WTC11 (cell line): ENCODE measurements around the gene CYP4A22. TPM values are rescaled to one million over a fixed set of nuclear protein-coding genes. Genes with fewer than 3 reads are reported as not detected.

ENCODE experiments used
- ATAC-seq: fragments of 200-7000 bp; cut with Tn5 transposase; 2 replicates; pipeline ENCODE4 v1.10.0; 2021; ENCODE audit warnings: mild to moderate bottlenecking, moderate library complexity
- CTCF ChIA-PET: fragments of 300-600 bp; sonication (Branson Sonifier 250); formaldehyde crosslinking; loops from one replicate; lab custom pipeline; 2021; ENCODE audit warnings: antibody characterized with exemption; lab: Charles Lee
- POLR2A ChIA-PET: fragments of 350-600 bp; sonication (Branson Sonifier 250); formaldehyde crosslinking; loops from one replicate; lab custom pipeline; 2021; ENCODE audit warnings: antibody characterized with exemption; lab: Charles Lee
- DNase-seq: peaks from one replicate; pipeline ENCODE4 v3.0.0; 2021; ENCODE audit warnings: low spot score
- H3K27ac Mint-ChIP-seq: 2 replicates; pipeline ENCODE4 v1.8.0; 2021; ENCODE audit warnings: mixed read lengths
- H3K27me3 Mint-ChIP-seq: 2 replicates; pipeline ENCODE4 v1.8.0; 2021; ENCODE audit warnings: low read depth, mild to moderate bottlenecking, moderate library complexity, mixed read lengths
- H3K36me3 Mint-ChIP-seq: 2 replicates; pipeline ENCODE4 v1.8.0; 2021; ENCODE audit warnings: mixed read lengths
- H3K4me1 Mint-ChIP-seq: 2 replicates; pipeline ENCODE4 v1.8.0; 2022; ENCODE audit warnings: mixed read lengths
- H3K4me3 Mint-ChIP-seq: 2 replicates; pipeline ENCODE4 v1.8.0; 2021; ENCODE audit warnings: mild to moderate bottlenecking, moderate library complexity, mixed read lengths
- H3K9me3 Mint-ChIP-seq: 2 replicates; pipeline ENCODE4 v1.8.0; 2021; ENCODE audit warnings: mixed read lengths
- CREM ChIP-seq: sonication (generic); formaldehyde crosslinking; IDR thresholded peaks from 2 replicates; pipeline ENCODE4 v1.8.1; 2022; ENCODE audit warnings: mild to moderate bottlenecking, missing genetic modification reagents, moderate library complexity
- ESRRA ChIP-seq: sonication (generic); formaldehyde crosslinking; IDR thresholded peaks from 2 replicates; pipeline ENCODE4 v1.8.1; 2022; ENCODE audit warnings: mild to moderate bottlenecking, missing genetic modification reagents, borderline replicate concordance
- HMGA2 ChIP-seq: fragments of 250-450 bp; sonication (Bioruptor Pico); IDR thresholded peaks from 2 replicates; pipeline ENCODE4 v1.4.0; 2021; ENCODE audit warnings: mild to moderate bottlenecking, moderate library complexity
- IRF1 ChIP-seq: sonication (generic); formaldehyde crosslinking; IDR thresholded peaks from 2 replicates; pipeline ENCODE4 v1.8.0; 2023; ENCODE audit warnings: missing genetic modification reagents
- JAZF1 ChIP-seq: fragments of 250-450 bp; sonication (Bioruptor Pico); IDR thresholded peaks from 2 replicates; pipeline ENCODE4 v1.9.0; 2021; ENCODE audit warnings: moderate library complexity, mild to moderate bottlenecking, inconsistent platforms
- MYBL2 ChIP-seq: sonication (generic); formaldehyde crosslinking; IDR thresholded peaks from 2 replicates; pipeline ENCODE4 v1.8.1; 2023; ENCODE audit warnings: mild to moderate bottlenecking, moderate library complexity, missing genetic modification reagents
- NR1H2 ChIP-seq: sonication (generic); formaldehyde crosslinking; IDR thresholded peaks from 2 replicates; pipeline ENCODE4 v1.9.0; 2021; ENCODE audit warnings: mild to moderate bottlenecking, moderate library complexity, missing genetic modification reagents
- PRDM15 ChIP-seq: sonication (generic); formaldehyde crosslinking; IDR thresholded peaks from 2 replicates; pipeline ENCODE4 v1.8.0; 2022; ENCODE audit warnings: missing genetic modification reagents
- PRRX2 ChIP-seq: fragments of 250-450 bp; sonication (Bioruptor Pico); IDR thresholded peaks from 2 replicates; pipeline ENCODE4 v1.8.0; 2021; ENCODE audit warnings: mild to moderate bottlenecking
- SOX15 ChIP-seq: fragments of 250-450 bp; sonication (Bioruptor Pico); IDR thresholded peaks from 2 replicates; pipeline ENCODE4 v1.9.0; 2021; ENCODE audit warnings: mild to moderate bottlenecking
- ZMAT4 ChIP-seq: fragments of 250-450 bp; sonication (Bioruptor Pico); IDR thresholded peaks from 2 replicates; pipeline ENCODE4 v1.9.0; 2021; ENCODE audit warnings: mild to moderate bottlenecking
- ZNF219 ChIP-seq: sonication (generic); formaldehyde crosslinking; IDR thresholded peaks from 2 replicates; pipeline ENCODE4 v1.8.0; 2023; ENCODE audit warnings: missing genetic modification reagents, mild to moderate bottlenecking, borderline replicate concordance
- ZNF532 ChIP-seq: fragments of 250-450 bp; sonication (Bioruptor Pico); IDR thresholded peaks from 2 replicates; pipeline ENCODE4 v1.9.0; 2021; ENCODE audit warnings: mild to moderate bottlenecking, borderline replicate concordance
- total RNA-seq: library from RNA; stranded (reverse); gene quantifications from 3 replicates; pipeline ENCODE4 v1.2.3, GENCODE V29; 2021
- TF ChIP-seq, protein P1 (sequence below): sonication (generic); formaldehyde crosslinking; IDR thresholded peaks from 2 replicates; pipeline ENCODE4 v1.8.1; 2023; ENCODE audit warnings: mild to moderate bottlenecking, missing genetic modification reagents, moderate library complexity
- TF ChIP-seq, protein P2 (sequence below): sonication (generic); formaldehyde crosslinking; IDR thresholded peaks from 2 replicates; pipeline ENCODE4 v1.8.1; 2022; ENCODE audit warnings: mild to moderate bottlenecking, moderate library complexity, missing genetic modification reagents
- TF ChIP-seq, protein P3 (sequence below): sonication (generic); formaldehyde crosslinking; IDR thresholded peaks from 2 replicates; pipeline ENCODE4 v1.8.0; 2022; ENCODE audit warnings: mild to moderate bottlenecking, missing genetic modification reagents

Gene CYP4A22
- total RNA-seq, 1 experiment from 2014 or later: not detected

- Mint-ChIP-seq H3K4me1 (peaks cover 21% of the 10 kb centered on the region), H3K36me3 (no peaks in the 10 kb centered on the region), H3K9me3 (no peaks in the 10 kb centered on the region)
- ATAC-seq: no peak
- POLR2A ChIA-PET: interaction anchor here (1.4 to 1.9 kb wide), 2 partner anchors 13 to 154 kb away, joined by 6 read pairs; partner anchors contain the start of gene CMPK1
- no peak for DNase-seq
- CTCF ChIA-PET: interaction anchor here (0.6 to 4.8 kb wide), 33 partner anchors 11 to 576 kb away, joined by 3 to 152 read pairs (median 10); partner anchors contain the start of genes CYP4X1, FOXD2, MKNK1 and PDZK1IP1
- no peak for TF ChIP-seq PRRX2 (CRISPR knock-in tag)
- no peak for TF ChIP-seq ESRRA (CRISPR knock-in tag)
- no peak for TF ChIP-seq ZNF532 (CRISPR knock-in tag)
- TF ChIP-seq HMGA2: no peak
- no peak for TF ChIP-seq CREM (CRISPR knock-in tag)
- TF ChIP-seq, all 79 proteins: peak for 0
- H3K4me3 Mint-ChIP-seq: no peak overlapping the region; the same call in 1 of the 2 replicates
- no peak overlapping the region for H3K27ac Mint-ChIP-seq
- H3K27me3 Mint-ChIP-seq: peaks cover 39% of the 10 kb centered on the region
Observed at GRCh38 chr1:47179988-47180563, 42.8 kb downstream of the CYP4A22 start.

DNA sequence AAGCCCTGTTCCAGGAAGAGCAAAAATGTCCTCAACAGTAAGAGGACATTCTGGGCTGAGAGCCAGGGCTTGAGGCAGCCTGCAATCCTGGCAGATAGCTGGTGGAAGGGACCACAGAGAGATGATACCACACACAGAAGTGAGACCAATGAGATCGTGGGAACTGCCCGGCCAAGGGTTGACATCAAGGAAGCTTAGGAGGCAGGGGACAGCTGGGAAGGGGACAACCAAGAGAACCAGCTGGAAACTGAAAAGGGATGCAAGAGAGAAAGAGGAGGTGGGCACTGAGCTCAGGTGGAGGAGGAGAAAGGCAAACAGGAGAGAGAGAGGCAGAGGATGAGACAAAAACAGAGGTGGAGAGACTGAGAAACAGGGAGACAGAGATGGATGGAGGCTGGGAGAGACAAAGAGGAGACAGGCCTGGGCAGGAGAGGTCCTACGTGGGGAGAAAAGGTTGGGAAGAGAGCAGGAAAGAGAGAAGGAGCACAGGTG, 43.4 kb downstream of the CYP4A22 start:
- peaks cover 19% of the 10 kb centered on the region for H3K4me1 Mint-ChIP-seq
- H3K36me3 Mint-ChIP-seq: no peaks in the 10 kb centered on the region
- H3K4me3 Mint-ChIP-seq: peak overlapping the region; percentile 15; the same call in 1 of the 2 replicates
- CTCF ChIA-PET: interaction anchor here (1.0 to 4.8 kb wide), 4 partner anchors 10 to 251 kb away, joined by 3 to 152 read pairs (median 36); partner anchors contain the start of gene PDZK1IP1
- ATAC-seq (no peak), DNase-seq (no peak)
- no peak overlapping the region for H3K27ac Mint-ChIP-seq
- POLR2A ChIA-PET: interaction anchor here (1.0 kb wide), 1 partner anchor 133 kb away, joined by 3 read pairs; the partner anchor contains the start of gene STIL
- no peaks in the 10 kb centered on the region for H3K9me3 Mint-ChIP-seq
- peaks cover 44% of the 10 kb centered on the region for H3K27me3 Mint-ChIP-seq
- TF ChIP-seq ZNF219 (CRISPR knock-in tag) (no peak), MYBL2 (CRISPR knock-in tag) (no peak), ZMAT4 (CRISPR knock-in tag) (no peak), IRF1 (no peak), PRDM15 (CRISPR knock-in tag) (no peak), SOX15 (CRISPR knock-in tag) (no peak), HMGA2 (no peak), JAZF1 (CRISPR knock-in tag) (no peak), NR1H2 (CRISPR knock-in tag) (no peak)
- TF ChIP-seq, protein P1, sequence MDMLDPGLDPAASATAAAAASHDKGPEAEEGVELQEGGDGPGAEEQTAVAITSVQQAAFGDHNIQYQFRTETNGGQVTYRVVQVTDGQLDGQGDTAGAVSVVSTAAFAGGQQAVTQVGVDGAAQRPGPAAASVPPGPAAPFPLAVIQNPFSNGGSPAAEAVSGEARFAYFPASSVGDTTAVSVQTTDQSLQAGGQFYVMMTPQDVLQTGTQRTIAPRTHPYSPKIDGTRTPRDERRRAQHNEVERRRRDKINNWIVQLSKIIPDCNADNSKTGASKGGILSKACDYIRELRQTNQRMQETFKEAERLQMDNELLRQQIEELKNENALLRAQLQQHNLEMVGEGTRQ (CRISPR knock-in tag): no peak
- TF ChIP-seq, protein P2, sequence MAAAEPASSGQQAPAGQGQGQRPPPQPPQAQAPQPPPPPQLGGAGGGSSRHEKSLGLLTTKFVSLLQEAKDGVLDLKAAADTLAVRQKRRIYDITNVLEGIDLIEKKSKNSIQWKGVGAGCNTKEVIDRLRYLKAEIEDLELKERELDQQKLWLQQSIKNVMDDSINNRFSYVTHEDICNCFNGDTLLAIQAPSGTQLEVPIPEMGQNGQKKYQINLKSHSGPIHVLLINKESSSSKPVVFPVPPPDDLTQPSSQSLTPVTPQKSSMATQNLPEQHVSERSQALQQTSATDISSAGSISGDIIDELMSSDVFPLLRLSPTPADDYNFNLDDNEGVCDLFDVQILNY (CRISPR knock-in tag): no peak
- TF ChIP-seq, protein P3, sequence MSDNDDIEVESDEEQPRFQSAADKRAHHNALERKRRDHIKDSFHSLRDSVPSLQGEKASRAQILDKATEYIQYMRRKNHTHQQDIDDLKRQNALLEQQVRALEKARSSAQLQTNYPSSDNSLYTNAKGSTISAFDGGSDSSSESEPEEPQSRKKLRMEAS (CRISPR knock-in tag): no peak
